K562 (cell line): ENCODE measurements around the gene ZNF544. TPM values are rescaled to one million over a fixed set of nuclear protein-coding genes. Genes with fewer than 3 reads are reported as not detected.

Experiments used
- CAMTA2 ChIP-seq: fragments of 250-450 bp; sonication (Bioruptor Pico); conservative IDR thresholded peaks from 2 replicates; pipeline ENCODE4 v1.5.1; 2022
- CHCHD3 ChIP-seq: fragments of 250-450 bp; sonication (Bioruptor Pico); IDR thresholded peaks from 2 replicates; pipeline ENCODE4 v2.1.2; 2022; ENCODE audit warnings: mild to moderate bottlenecking
- ETS2 ChIP-seq: IDR thresholded peaks from 2 replicates; pipeline ENCODE4 v1.6.1; 2016; ENCODE audit warnings: borderline replicate concordance, missing genetic modification characterization, mild to moderate bottlenecking, moderate library complexity, missing compliant biosample characterization; ENCODE audit not compliant: poor library complexity, severe bottlenecking
- FOXM1 ChIP-seq, 2 experiments: fragments of 450-650 bp in 1 of 2; sonication (generic) in 1 of 2; formaldehyde crosslinking in 1 of 2; IDR thresholded peaks; 2 replicates each; pipeline versions ENCODE4 v1.6.1 to v1.9.0; 2017 to 2022; ENCODE audit warnings: low read depth in 2 of 2, mild to moderate bottlenecking in 2 of 2, missing genetic modification reagents in 1 of 2, moderate library complexity in 1 of 2
- HCFC1 ChIP-seq: IDR thresholded peaks from 2 replicates; pipeline ENCODE4 v1.6.1; 2012; ENCODE audit warnings: low read depth, low read length, improper control_type of control experiment
- HNRNPL ChIP-seq: fragments of 200-400 bp; formaldehyde crosslinking; IDR thresholded peaks from 2 replicates; pipeline ENCODE4 v1.6.1; 2017; ENCODE audit warnings: low read depth, mild to moderate bottlenecking, low read length
- LEF1 ChIP-seq: fragments of 450-650 bp; IDR thresholded peaks from 2 replicates; pipeline ENCODE4 v1.6.1; 2016; ENCODE audit warnings: mild to moderate bottlenecking
- MAZ ChIP-seq, 2 experiments: fragments of 450-650 bp in 1 of 2; sonication (generic) in 1 of 2; formaldehyde crosslinking; IDR thresholded peaks in 1 of 2; conservative IDR thresholded peaks in 1 of 2; 2 replicates each; pipeline versions ENCODE4 v1.4.0 to v1.5.0; 2020; ENCODE audit warnings: mild to moderate bottlenecking in 1 of 2, missing genetic modification reagents in 1 of 2
- POLR2G ChIP-seq: fragments of 200-400 bp; formaldehyde crosslinking; IDR thresholded peaks from 2 replicates; pipeline ENCODE4 v1.6.1; 2017; ENCODE audit warnings: low read depth, mild to moderate bottlenecking, antibody characterized with exemption, low read length, moderate library complexity
- PYGO2 ChIP-seq: fragments of 450-650 bp; IDR thresholded peaks from 2 replicates; pipeline ENCODE4 v1.6.1; 2016; ENCODE audit warnings: mild to moderate bottlenecking, missing genetic modification characterization, moderate library complexity, missing compliant biosample characterization
- RBM34 ChIP-seq: fragments of 200-400 bp; formaldehyde crosslinking; IDR thresholded peaks from 2 replicates; pipeline ENCODE4 v1.6.1; 2018; ENCODE audit warnings: low read length, borderline replicate concordance; ENCODE audit not compliant: insufficient read depth
- RFX1 ChIP-seq: fragments of 450-650 bp; IDR thresholded peaks from 2 replicates; pipeline ENCODE4 v1.6.1; 2016; ENCODE audit warnings: mild to moderate bottlenecking, moderate library complexity
- SMARCA5 ChIP-seq: fragments of 450-650 bp; IDR thresholded peaks from 2 replicates; pipeline ENCODE4 v1.6.1; 2016
- SRF ChIP-seq, 2 experiments: fragments of 250-450, 450-650 bp in 1 of 2; sonication (Bioruptor Pico) in 1 of 2; sonication (generic) in 1 of 2; formaldehyde crosslinking; IDR thresholded peaks; 2 replicates each; pipeline versions ENCODE4 v1.5.0 to v1.5.1; 2020 to 2022; ENCODE audit warnings: mild to moderate bottlenecking in 1 of 2, missing genetic modification reagents in 1 of 2
- TCF3 ChIP-seq: sonication (generic); formaldehyde crosslinking; IDR thresholded peaks from 2 replicates; pipeline ENCODE4 v1.4.0; 2020; ENCODE audit warnings: mild to moderate bottlenecking, missing genetic modification reagents
- ZNF140 ChIP-seq: fragments of 250-450 bp; sonication (Bioruptor Pico); IDR thresholded peaks from 2 replicates; pipeline ENCODE4 v1.8.0; 2021; ENCODE audit warnings: moderate library complexity, mild to moderate bottlenecking, inconsistent platforms
- ZNF224 ChIP-seq: sonication (generic); formaldehyde crosslinking; IDR thresholded peaks from 2 replicates; pipeline ENCODE4 v1.8.0; 2022; ENCODE audit warnings: mild to moderate bottlenecking, missing genetic modification reagents
- ZNF232 ChIP-seq: sonication (generic); formaldehyde crosslinking; IDR thresholded peaks from 2 replicates; pipeline ENCODE4 v1.8.0; 2022; ENCODE audit warnings: mild to moderate bottlenecking, missing genetic modification reagents
- ZNF707 ChIP-seq: fragments of 250-450 bp; sonication (Bioruptor Pico); conservative IDR thresholded peaks from 2 replicates; pipeline ENCODE4 v1.8.0; 2022; ENCODE audit warnings: inconsistent platforms, mild to moderate bottlenecking, moderate library complexity
- ZNF717 ChIP-seq: fragments of 250-450 bp; sonication (Bioruptor Pico); IDR thresholded peaks from 2 replicates; pipeline ENCODE4 v1.5.0; 2021
- ZNF79 ChIP-seq: fragments of 250-450 bp; sonication (Bioruptor Pico); IDR thresholded peaks from 2 replicates; pipeline ENCODE4 v1.4.0; 2020; ENCODE audit warnings: low read depth, mild to moderate bottlenecking, moderate library complexity
- polyA plus RNA-seq, 8 experiments: library from polyadenylated mRNA; depleted of rRNA in 4 of 8; stranded (reverse) in 5 of 8; unstranded in 3 of 8; fragments of >200 nt; fragmentation: Nextera tagmentation in 2 of 8; fragmentation: Illumina TruSeq in 1 of 8; extraction: Ambion mirVana in 2 of 8; extraction: Trizol in 1 of 8; gene quantifications; 2 replicates each; pipeline versions ENCODE4 v1.2.1 to v1.2.3, GENCODE V29; 2011 to 2014; ENCODE audit warnings: inconsistent platforms in 1 of 8, missing spikeins in 1 of 8
- total RNA-seq, 7 experiments: library from RNA; depleted of rRNA in 6 of 7; stranded (reverse); fragments of >200 nt in 6 of 7; fragmentation: Illumina TruSeq in 2 of 7; extraction: Trizol in 2 of 7; gene quantifications; 2 replicates each; pipeline versions ENCODE4 v1.2.1 to v1.2.3, GENCODE V29; 2011 to 2021; ENCODE audit warnings: low replicate concordance in 1 of 7
- TF ChIP-seq, protein P1 (sequence below): fragments of 250-450 bp; sonication (Bioruptor Pico); IDR thresholded peaks from 2 replicates; pipeline ENCODE4 v1.5.1; 2021; ENCODE audit warnings: mild to moderate bottlenecking
- TF ChIP-seq, protein P2 (sequence below), 3 experiments: IDR thresholded peaks in 2 of 3; conservative IDR thresholded peaks in 1 of 3; 2 replicates each; pipeline ENCODE4 v1.5.1; 2011 to 2012; ENCODE audit warnings: low read length in 3 of 3, mild to moderate bottlenecking in 3 of 3, control low read depth in 2 of 3, improper control_type of control experiment in 1 of 3, inconsistent platforms in 1 of 3, low read depth in 1 of 3, mixed read lengths in 1 of 3, moderate library complexity in 1 of 3; ENCODE audit not compliant: insufficient read depth in 2 of 3
- TF ChIP-seq, protein P3 (sequence below): fragments of 450-650 bp; formaldehyde crosslinking; IDR thresholded peaks from 2 replicates; pipeline ENCODE4 v1.4.0; 2020; ENCODE audit warnings: mild to moderate bottlenecking, moderate library complexity

ZNF544 gene
- total and polyA plus RNA-seq, 9 of the 15 experiments (the other 6 are each of a cell fraction or from before 2014, with no cell fraction given): 23.6 to 59.0 (median 41.4) TPM

DNA sequence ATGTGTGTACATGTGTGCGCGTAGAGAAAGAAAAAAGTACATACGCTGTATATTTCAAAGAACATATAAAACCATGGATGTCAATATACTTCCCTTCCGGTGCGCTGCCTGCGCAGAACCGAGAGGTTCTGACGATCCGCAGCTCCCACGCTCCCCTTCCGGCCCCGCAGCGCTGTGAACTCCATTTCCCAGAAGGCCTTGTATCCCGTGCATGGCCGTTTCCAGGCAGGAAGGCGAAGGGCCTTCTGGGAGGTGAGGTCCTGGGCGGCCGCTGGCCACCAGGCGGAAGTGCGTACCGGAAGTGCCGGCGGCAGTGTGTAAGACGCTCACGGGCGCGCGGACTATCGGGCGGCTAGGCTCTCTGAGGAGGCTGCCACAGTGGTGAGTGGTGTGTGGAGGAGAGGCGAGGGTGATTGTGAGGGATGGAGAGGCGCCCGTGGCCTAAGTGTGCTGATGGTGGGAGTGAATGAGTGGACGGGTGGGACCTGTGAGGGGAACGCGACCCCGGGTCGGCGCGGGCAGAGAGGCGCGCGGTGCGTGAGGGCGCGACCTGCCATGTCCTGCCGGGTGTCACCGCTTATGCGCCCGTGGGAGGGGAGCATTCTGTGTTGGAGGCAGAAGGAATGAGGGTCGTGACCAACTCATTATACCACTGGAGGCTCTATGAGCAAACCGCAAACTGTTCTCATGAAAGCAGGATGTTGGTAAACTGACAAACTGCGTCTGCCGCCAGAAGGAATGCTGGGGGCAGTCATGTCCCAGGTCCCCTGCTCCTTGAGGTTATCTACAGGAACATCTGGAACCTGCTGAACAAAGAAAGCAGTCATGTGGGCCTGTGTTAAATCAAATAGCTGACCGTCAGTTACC is 76.6 kb downstream of the ZNF544 start, which contains the start of gene ERVK3-1 (continued):
- TF ChIP-seq SRF (CRISPR knock-in tag; IDR thresholded peaks at IDR 0.05) (peak in 1 of 2 experiments; percentile 54; a peak in 2 of 4 replicates), ZNF224 (CRISPR knock-in tag) (no peak), TCF3 (CRISPR knock-in tag) (peak; percentile 55), ZNF717 (CRISPR knock-in tag) (no peak), CHCHD3 (CRISPR knock-in tag) (no peak), ETS2 (tag) (no peak), FOXM1 (IDR thresholded peaks at IDR 0.05; ENCODE audit: low read depth) (no peak), FOXM1 (CRISPR knock-in tag; IDR thresholded peaks at IDR 0.05; ENCODE audit: low read depth) (no peak; the same call in 1 of the 2 replicates), RBM34 (no peak), RFX1 (no peak), LEF1 (peak; percentile 37; the same call in 1 of the 2 replicates), ZNF232 (CRISPR knock-in tag) (no peak), ZNF707 (CRISPR knock-in tag) (no peak), POLR2G (peak; percentile 99), MAZ (CRISPR knock-in tag; conservative IDR thresholded peaks at IDR 0.05 in 1 of 2, IDR thresholded peaks at IDR 0.05 in 1 of 2) (peak; percentile 79 to 80), CAMTA2 (no peak), HNRNPL (no peak), HCFC1 (peak; percentile 100), ZNF79 (CRISPR knock-in tag) (no peak), SMARCA5 (no peak), PYGO2 (tag) (no peak), ZNF140 (CRISPR knock-in tag) (no peak)
- TF ChIP-seq, protein P1, sequence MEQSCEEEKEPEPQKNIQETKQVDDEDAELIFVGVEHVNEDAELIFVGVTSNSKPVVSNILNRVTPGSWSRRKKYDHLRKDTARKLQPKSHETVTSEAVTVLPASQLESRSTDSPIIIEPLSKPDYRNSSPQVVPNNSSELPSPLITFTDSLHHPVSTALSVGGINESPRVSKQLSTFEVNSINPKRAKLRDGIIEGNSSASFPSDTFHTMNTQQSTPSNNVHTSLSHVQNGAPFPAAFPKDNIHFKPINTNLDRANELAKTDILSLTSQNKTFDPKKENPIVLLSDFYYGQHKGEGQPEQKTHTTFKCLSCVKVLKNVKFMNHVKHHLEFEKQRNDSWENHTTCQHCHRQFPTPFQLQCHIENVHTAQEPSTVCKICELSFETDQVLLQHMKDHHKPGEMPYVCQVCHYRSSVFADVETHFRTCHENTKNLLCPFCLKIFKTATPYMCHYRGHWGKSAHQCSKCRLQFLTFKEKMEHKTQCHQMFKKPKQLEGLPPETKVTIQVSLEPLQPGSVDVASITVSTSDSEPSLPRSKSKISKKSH (CRISPR knock-in tag): no peak
- TF ChIP-seq, protein P2, sequence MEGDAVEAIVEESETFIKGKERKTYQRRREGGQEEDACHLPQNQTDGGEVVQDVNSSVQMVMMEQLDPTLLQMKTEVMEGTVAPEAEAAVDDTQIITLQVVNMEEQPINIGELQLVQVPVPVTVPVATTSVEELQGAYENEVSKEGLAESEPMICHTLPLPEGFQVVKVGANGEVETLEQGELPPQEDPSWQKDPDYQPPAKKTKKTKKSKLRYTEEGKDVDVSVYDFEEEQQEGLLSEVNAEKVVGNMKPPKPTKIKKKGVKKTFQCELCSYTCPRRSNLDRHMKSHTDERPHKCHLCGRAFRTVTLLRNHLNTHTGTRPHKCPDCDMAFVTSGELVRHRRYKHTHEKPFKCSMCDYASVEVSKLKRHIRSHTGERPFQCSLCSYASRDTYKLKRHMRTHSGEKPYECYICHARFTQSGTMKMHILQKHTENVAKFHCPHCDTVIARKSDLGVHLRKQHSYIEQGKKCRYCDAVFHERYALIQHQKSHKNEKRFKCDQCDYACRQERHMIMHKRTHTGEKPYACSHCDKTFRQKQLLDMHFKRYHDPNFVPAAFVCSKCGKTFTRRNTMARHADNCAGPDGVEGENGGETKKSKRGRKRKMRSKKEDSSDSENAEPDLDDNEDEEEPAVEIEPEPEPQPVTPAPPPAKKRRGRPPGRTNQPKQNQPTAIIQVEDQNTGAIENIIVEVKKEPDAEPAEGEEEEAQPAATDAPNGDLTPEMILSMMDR (IDR thresholded peaks at IDR 0.05 in 2 of 3, conservative IDR thresholded peaks at IDR 0.05 in 1 of 3; ENCODE audit: insufficient read depth in 2 of 3, low read depth in 1 of 3, low read length in 3 of 3): no peak
- TF ChIP-seq, protein P3, sequence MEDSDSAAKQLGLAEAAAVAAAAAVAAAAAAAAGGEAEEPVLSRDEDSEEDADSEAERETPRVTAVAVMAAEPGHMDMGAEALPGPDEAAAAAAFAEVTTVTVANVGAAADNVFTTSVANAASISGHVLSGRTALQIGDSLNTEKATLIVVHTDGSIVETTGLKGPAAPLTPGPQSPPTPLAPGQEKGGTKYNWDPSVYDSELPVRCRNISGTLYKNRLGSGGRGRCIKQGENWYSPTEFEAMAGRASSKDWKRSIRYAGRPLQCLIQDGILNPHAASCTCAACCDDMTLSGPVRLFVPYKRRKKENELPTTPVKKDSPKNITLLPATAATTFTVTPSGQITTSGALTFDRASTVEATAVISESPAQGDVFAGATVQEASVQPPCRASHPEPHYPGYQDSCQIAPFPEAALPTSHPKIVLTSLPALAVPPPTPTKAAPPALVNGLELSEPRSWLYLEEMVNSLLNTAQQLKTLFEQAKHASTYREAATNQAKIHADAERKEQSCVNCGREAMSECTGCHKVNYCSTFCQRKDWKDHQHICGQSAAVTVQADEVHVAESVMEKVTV (CRISPR knock-in tag): no peak
